GM10847 (cell line): ENCODE data around the gene SGMS1.

Experiments
- POLR2A ChIP-seq: IDR thresholded peaks from 2 replicates; pipeline ENCODE4 v1.6.1; 2011; ENCODE audit not compliant: insufficient read length; ENCODE audit errors: extremely low read depth

SGMS1 gene

GRCh38 chr10:50439187-50439586 lies 184.6 kb downstream of the SGMS1 start:
- TF ChIP-seq POLR2A: no peak

- no peak for TF ChIP-seq POLR2A
Observed at GRCh38 chr10:50438049-50438936, 185.5 kb downstream of the SGMS1 start.

DNA sequence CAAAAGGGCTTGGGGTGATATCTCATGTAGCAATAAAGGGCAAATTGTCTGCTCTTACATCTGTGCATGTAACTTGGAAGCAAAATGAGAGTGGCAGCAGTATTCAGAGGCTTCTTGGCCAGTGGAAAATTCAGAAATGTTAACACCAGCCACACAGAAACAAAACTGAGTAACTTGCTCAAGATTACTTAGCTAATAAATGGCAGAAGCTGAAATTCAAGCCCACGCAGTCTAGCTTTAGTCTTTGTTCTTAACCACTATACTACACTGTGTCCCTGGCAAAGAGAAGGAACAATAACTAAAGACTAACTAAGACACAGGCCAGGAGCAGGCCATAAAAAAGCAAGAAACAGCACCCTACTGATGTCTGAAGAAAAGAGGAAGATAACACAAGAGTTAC lies 186.5 kb downstream of the SGMS1 start:
- TF ChIP-seq POLR2A: no peak

DNA sequence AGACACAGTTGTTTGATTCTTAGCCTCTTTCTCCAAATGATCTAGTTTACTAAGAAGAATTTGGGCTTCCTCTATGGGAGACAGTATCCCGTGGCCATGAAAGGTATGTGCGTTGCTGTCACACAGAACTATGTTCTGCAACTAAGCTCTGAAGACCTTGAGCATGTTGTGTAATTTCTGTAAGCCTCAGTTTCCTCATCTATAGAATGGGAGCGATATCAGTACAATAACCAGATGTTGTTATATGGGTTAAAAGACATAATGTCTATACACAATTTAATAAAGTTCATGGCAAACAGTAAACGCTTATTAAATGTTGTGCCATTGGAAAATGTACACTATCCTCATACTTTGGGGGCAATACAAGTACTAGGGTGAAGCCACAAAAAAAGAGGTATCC lies 187.0 kb downstream of the SGMS1 start:
- no peak for TF ChIP-seq POLR2A

DNA sequence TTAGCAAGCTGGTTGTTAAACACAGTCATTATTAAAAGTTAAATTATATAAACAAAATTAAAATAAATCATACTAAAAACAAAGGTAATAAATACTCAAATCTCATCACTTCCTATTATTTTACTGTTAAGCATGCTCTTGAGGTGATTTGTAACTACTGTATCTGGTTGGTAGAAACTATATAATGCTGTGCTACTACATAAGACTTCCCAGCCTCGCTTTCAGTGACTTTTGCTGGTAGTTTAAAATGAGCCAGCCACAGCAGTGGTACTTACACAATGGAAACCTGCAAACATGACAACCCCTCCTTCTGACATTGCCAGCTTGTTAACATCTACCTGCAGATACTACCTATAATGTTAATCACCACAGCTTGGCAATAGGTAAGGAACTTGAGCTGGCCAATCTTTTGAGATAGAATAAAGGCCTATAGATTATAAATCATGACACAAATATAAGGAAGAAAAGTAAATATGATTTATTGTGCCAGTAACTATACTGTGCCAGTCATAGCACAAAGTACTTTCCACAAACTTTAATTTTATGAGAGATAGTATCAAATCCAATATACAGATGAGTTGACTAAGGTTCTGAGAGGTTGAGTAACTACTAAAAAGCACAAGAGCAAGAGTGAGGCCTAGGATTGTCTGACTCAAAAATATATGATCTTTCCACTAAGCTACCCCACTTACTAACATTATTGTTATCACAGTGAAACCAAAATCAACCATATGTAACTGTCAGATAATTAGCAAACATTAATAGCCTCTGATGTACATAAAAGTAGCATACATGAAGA lies 191.3 kb downstream of the SGMS1 start:
- TF ChIP-seq POLR2A: no peak

- no peak for TF ChIP-seq POLR2A
Observed at GRCh38 chr10:50431791-50432190, 192.0 kb downstream of the SGMS1 start.

DNA sequence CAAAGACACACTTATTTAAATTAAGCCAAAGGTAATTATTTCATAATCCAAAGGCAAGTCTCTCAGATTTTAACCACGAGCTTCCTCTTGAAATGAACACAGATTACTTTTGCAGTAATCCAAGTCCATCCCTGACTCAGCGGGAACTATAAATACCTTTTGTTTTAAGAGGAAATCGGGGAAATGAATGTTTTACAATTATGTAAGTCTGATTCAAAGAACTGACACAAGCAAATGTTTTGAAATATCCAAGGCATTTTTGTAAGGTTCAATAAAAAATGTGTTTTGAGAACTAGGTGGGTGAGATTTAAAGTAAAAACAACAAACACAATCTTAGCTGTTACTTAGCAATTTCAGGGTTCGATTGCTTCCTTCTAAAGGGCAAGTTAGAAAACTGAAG lies 192.6 kb downstream of the SGMS1 start:
- no peak for TF ChIP-seq POLR2A

DNA sequence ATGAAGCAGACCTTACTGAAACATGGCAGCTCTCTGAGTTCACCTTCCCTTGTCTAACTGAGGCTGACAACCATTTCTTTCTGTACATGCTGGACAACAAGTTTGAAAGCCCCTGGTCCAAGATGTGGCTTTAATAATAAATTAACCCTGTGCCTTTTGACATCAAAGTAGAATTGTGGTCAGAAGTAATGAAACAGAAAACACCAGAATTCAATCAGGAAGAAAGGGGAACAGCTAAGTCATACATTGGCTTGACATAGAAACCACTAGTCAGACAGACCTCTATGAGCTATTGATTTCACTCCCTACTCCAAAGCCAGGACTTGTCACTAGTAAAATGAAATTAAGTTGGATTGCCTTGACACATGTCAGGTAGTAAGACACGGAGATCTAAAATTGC lies 197.3 kb downstream of the SGMS1 start:
- no peak for TF ChIP-seq POLR2A

GRCh38 chr10:50423448-50423847 lies 200.3 kb downstream of the SGMS1 start:
- no peak for TF ChIP-seq POLR2A

DNA sequence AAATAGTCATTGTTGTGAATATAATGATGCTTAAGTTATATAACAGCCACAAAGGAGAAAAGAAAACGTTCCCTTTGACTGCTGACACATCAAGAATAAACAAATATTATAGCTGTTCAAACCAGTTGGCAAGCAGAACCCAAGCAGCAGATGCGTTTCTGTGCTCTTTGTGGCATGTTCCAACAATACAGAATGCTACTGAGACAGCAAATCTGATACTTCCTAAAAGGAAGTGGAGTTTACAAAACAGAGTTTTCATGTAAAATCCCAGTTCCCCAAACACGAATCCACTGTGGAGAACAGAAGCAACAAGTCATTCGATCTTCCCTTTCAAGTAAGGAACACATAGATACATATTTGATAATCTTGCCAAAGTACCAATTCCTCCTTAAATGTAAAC lies 201.5 kb downstream of the SGMS1 start:
- no peak for TF ChIP-seq POLR2A

DNA sequence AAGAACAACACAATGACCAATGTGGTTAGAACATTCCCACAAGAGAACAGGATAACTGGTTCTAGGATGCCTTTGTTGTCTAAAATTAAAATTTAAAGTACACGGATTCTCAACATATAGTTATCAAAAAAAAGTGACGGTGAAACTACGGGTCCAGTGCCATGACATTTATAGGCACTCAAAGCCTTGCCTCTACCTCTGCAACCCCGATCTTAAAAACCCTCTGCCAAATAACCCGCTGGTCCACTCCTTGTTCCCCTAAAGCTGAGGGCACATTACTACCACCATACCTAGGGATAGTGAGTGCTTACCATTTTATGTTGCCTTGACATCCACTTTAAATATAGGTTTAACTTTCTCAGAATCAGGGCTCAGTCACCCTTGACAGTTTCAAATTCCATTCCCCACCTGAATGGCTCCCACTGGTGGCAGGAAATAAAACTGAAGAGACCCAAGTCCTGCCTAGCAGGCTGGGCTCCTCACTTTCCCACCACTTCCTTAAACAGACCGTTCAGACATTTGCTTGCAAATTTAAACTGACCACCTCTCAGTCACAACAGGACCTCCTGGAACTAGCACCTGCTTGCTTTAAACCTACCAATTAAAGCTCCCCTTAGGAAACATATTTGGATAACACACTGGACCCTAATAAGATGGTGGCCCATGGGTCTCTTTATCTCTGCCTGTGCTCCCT lies 202.6 kb downstream of the SGMS1 start:
- no peak for TF ChIP-seq POLR2A

DNA sequence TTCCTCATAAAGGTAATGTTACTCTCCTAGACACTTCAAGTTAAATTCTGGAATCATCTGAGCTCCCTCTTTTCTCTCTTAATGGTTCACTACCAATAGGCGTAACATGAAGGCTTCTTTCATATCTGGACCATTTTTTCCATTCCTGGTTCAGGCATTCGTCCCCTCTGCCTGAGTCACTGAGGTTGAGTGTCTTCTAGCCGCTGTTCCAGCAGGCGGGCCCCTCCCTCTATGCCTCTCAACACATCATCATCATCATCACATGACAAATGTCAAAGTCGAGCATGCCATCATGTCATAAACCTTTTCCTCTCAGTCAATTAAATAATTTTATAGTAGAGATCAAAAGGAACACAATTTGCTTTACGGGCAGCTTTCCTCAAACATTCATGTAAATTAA lies 203.6 kb downstream of the SGMS1 start:
- TF ChIP-seq POLR2A: no peak

DNA sequence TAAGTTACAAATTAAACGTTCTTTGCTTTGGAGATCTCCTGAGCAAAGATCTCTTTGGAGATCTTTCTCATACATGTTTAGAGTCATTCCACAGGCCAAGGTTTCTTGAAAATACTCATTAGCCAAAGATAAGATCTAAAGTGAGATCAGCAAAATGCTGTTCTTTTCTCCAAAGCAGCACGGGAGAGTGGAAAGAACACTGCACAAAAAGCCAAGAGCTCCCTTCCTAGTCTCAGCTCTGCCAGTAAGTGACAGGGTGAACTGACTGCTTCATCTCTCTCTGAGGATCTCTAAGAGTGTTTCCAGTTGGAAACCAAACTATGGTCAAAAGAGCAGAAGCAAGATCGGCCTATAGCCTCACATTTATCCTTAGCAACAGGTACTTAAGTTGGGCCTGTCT lies 204.0 kb downstream of the SGMS1 start:
- no peak for TF ChIP-seq POLR2A

DNA sequence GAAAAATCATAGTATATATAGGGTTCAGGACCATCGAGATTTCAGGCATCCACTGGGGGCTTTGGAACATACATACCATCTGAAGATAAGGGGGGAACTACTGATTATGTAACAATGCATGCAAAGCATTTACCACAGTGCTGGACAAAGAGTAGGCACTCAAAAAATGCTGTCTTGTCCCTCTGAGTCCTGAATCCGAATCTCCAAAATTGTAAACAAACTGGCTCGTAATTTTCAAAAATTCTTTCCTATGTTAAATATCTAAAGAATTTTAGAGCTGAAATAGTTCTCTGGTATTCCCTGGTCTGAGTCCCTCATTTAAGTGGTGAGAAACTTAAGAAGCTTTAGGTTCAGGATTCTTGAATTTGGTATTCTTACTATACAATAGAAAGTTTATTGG lies 204.7 kb downstream of the SGMS1 start:
- TF ChIP-seq POLR2A: no peak
